ENCODE data around the gene RAB29. TPM values are rescaled to one million over a fixed set of nuclear protein-coding genes. Genes with fewer than 3 reads are reported as not detected.
"Not testable (repeated sequence)": the region's sequence is repeated elsewhere in the genome, so short reads cannot be mapped to it uniquely, and the experiment has no call there.

Gene RAB29
- total RNA-seq, result 21.1 TPM

DNA sequence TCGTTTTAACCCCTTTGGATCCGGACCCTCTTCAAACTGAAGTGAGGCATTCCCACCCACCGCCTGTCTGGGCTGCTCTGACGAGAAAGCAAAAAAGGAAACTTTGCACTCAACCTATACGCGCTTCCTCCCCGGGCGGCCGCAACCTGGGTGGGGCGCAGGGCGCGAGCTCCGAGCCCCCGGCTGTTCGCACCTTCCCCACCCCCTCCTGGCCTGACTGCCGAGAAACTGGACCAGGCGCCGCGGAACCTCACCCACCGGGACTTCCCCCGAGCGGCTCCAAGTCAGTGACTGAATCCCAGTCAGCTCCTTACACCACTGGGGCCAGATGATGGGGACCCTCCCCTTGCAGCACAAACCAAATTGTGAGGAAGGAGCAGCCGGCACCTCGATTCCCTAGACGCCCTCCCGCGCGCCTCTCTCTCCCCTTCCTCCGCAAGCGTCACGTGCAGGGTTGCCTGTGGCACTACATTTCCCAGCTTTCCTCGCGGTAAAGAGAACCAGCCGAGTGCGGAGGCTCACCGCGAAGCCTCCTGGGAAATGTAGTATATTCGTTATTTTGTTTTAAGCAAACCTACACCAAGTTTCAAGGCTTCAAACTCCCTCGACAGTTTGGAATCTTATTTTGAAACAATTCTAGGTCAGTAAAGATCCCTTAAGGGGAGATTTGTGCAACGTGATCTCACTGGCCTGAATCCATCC lies at the start of gene RAB29:
TSS of gene RAB29 (minus strand) at position 468 of the 702 bp plus-strand sequence. CDS start 526 bp downstream, outside the sequence.
- Histone ChIP-seq H3K4me1 (ENCODE audit: insufficient read depth, low read length) (peaks cover 55% of the 10 kb centered on the region), H3K27me3 (ENCODE audit: insufficient read depth, low read length) (no peaks in the 10 kb centered on the region), H3K9me3 (ENCODE audit: low read depth, low read length) (no peaks in the 10 kb centered on the region), H3K4me3 (ENCODE audit: low read length) (peak within 1 kb of the TSS; percentile 86)

- no peaks in the 10 kb centered on the region for H3K27me3 ChIP-seq (ENCODE audit: insufficient read depth, low read length)
- H3K9me3 ChIP-seq (ENCODE audit: low read depth, low read length), result no peaks in the 10 kb centered on the region
- H3K4me3 ChIP-seq (ENCODE audit: low read length), result no peak overlapping the region
- H3K4me1 ChIP-seq (ENCODE audit: insufficient read depth, low read length), result no peaks in the 10 kb centered on the region
These were observed 48.9 kb upstream of the RAB29 start for GRCh38 chr1:205824180-205824579.

DNA sequence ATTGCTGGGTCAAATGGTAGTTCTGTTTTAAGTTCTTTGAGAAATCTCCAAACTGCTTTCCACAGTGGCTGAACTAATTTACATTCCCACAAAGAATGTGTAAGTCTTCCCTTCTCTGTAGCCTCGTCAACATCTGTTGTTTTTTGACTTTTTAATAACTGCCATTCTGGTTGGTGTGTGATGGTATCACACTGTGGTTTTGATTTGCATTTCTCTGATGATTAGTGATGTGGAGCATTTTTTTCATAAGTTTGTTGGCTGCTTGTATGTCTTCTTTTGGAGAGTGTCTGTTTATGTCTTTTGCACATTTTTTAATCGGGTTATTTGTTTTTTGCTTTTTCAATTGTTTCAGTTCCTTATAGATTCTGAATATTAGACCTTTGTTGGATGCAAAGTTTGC lies 48.0 kb upstream of the RAB29 start:
- H3K9me3 ChIP-seq (ENCODE audit: low read depth, low read length); H3K4me1 ChIP-seq (ENCODE audit: insufficient read depth, low read length); H3K4me3 ChIP-seq (ENCODE audit: low read length); H3K27me3 ChIP-seq (ENCODE audit: insufficient read depth, low read length): not testable (repeated sequence)

GRCh38 chr1:205822397-205822796 lies 47.1 kb upstream of the RAB29 start:
- Histone ChIP-seq H3K27me3 (ENCODE audit: insufficient read depth, low read length) (no peaks in the 10 kb centered on the region), H3K4me3 (ENCODE audit: low read length) (no peak overlapping the region), H3K4me1 (ENCODE audit: insufficient read depth, low read length) (no peaks in the 10 kb centered on the region)

GRCh38 chr1:205817988-205818387 lies 42.7 kb upstream of the RAB29 start:
- no peaks in the 10 kb centered on the region for H3K9me3 ChIP-seq (ENCODE audit: low read depth, low read length)
- no peak overlapping the region for H3K4me3 ChIP-seq (ENCODE audit: low read length)
- peaks cover 13% of the 10 kb centered on the region for H3K27me3 ChIP-seq (ENCODE audit: insufficient read depth, low read length)
- H3K4me1 ChIP-seq (ENCODE audit: insufficient read depth, low read length), result peaks cover 9% of the 10 kb centered on the region

More at GRCh38 chr1:205822397-205822796, 47.1 kb upstream of the RAB29 start:
- no peaks in the 10 kb centered on the region for H3K9me3 ChIP-seq (ENCODE audit: low read depth, low read length)

DNA sequence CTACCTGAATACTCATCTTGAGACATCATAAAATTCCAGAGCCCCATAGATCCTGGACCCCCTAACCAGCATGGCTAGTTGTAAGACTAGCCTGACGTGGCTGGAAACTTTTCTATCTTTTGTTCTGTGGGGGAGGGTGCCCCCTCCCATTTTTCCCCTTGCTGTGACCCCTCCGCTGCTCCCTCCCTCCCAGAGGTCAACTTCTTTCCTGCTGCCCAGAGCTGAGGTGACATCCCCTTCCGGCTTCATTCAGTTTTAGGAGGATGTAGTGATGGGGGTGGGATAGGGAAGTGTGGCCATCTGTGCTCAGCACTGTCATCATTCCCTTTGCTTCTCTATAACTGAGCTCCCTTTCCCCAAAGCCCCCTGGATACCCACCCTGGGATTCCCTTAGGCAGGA lies 42.1 kb upstream of the RAB29 start:
- no peaks in the 10 kb centered on the region for H3K9me3 ChIP-seq (ENCODE audit: low read depth, low read length)
- peaks cover 13% of the 10 kb centered on the region for H3K27me3 ChIP-seq (ENCODE audit: insufficient read depth, low read length)
- H3K4me1 ChIP-seq (ENCODE audit: insufficient read depth, low read length), result peaks cover 11% of the 10 kb centered on the region
- H3K4me3 ChIP-seq (ENCODE audit: low read length), result no peak overlapping the region

DNA sequence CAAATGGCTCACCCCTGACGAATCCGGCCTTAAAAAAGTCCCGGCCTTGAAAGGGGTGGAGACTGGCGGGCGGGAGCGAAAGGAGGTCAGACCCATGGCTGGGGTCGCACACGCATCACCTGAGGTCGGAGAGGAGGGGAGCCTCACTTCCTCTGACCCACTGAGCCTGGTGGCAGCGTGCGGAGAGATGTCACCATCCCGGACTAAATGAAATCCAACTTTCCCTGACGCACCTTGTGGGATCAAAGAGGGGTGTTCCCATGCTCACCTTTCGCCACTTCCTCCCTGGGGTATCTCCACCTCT lies 38.4 kb upstream of the RAB29 start:
- Histone ChIP-seq H3K27me3 (ENCODE audit: insufficient read depth, low read length) (peaks cover 13% of the 10 kb centered on the region), H3K4me1 (ENCODE audit: insufficient read depth, low read length) (peaks cover 33% of the 10 kb centered on the region), H3K9me3 (ENCODE audit: low read depth, low read length) (no peaks in the 10 kb centered on the region), H3K4me3 (ENCODE audit: low read length) (peak overlapping the region; percentile 70)

- Histone ChIP-seq H3K9me3 (ENCODE audit: low read depth, low read length) (no peaks in the 10 kb centered on the region), H3K27me3 (ENCODE audit: insufficient read depth, low read length) (peaks cover 13% of the 10 kb centered on the region), H3K4me1 (ENCODE audit: insufficient read depth, low read length) (peaks cover 33% of the 10 kb centered on the region), H3K4me3 (ENCODE audit: low read length) (peak within 1 kb of the TSS; percentile 70)
These were observed 37.8 kb upstream of the RAB29 start, which contains the start of gene SLC41A1 for GRCh38 chr1:205812878-205813754. Gene SLC41A1 (minus strand): TSS chr1:205813198. CDS start chr1:205810441, 2,757 bp downstream.

- peak overlapping the region; percentile 70 for H3K4me3 ChIP-seq (ENCODE audit: low read length)
- H3K9me3 ChIP-seq (ENCODE audit: low read depth, low read length), result no peaks in the 10 kb centered on the region
- H3K4me1 ChIP-seq (ENCODE audit: insufficient read depth, low read length), result peaks cover 33% of the 10 kb centered on the region
- peaks cover 13% of the 10 kb centered on the region for H3K27me3 ChIP-seq (ENCODE audit: insufficient read depth, low read length)
These were observed 37.1 kb upstream of the RAB29 start for GRCh38 chr1:205812271-205812877.

DNA sequence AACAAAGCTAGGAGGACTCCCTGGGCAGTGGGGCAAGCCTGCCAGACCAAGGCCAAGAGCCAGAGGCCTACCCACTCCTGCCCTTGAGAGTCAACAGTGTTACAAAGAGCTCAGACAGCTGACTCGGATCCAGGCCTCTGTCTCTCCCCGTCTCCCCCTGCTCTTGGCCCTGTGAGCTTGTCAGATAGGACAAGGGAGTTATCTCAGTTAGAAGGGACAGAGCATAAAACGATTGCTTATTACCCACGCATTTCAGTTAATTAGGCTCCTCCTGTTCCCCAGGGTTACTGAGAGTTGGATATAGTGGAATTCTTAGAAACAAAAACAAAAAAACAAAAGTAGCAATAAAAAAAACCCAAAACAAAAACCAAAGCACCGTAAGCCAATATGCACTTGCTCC lies 36.4 kb upstream of the RAB29 start:
- peaks cover 13% of the 10 kb centered on the region for H3K27me3 ChIP-seq (ENCODE audit: insufficient read depth, low read length)
- H3K9me3 ChIP-seq (ENCODE audit: low read depth, low read length), result no peaks in the 10 kb centered on the region
- H3K4me1 ChIP-seq (ENCODE audit: insufficient read depth, low read length), result peaks cover 39% of the 10 kb centered on the region
- H3K4me3 ChIP-seq (ENCODE audit: low read length), result no peak overlapping the region

- Histone ChIP-seq H3K4me3 (ENCODE audit: low read length) (no peak overlapping the region), H3K27me3 (ENCODE audit: insufficient read depth, low read length) (peaks cover 13% of the 10 kb centered on the region), H3K9me3 (ENCODE audit: low read depth, low read length) (no peaks in the 10 kb centered on the region), H3K4me1 (ENCODE audit: insufficient read depth, low read length) (peaks cover 49% of the 10 kb centered on the region)
These were observed 35.3 kb upstream of the RAB29 start for GRCh38 chr1:205810448-205811157.

- Histone ChIP-seq H3K27me3 (ENCODE audit: insufficient read depth, low read length) (peaks cover 13% of the 10 kb centered on the region), H3K9me3 (ENCODE audit: low read depth, low read length) (no peaks in the 10 kb centered on the region), H3K4me1 (ENCODE audit: insufficient read depth, low read length) (peaks cover 56% of the 10 kb centered on the region), H3K4me3 (ENCODE audit: low read length) (no peak overlapping the region)
These were observed 34.7 kb upstream of the RAB29 start for GRCh38 chr1:205809942-205810345.

- Histone ChIP-seq H3K4me1 (ENCODE audit: insufficient read depth, low read length) (peaks cover 57% of the 10 kb centered on the region), H3K4me3 (ENCODE audit: low read length) (no peak overlapping the region), H3K9me3 (ENCODE audit: low read depth, low read length) (no peaks in the 10 kb centered on the region), H3K27me3 (ENCODE audit: insufficient read depth, low read length) (peaks cover 8% of the 10 kb centered on the region)
These were observed 34.2 kb upstream of the RAB29 start for GRCh38 chr1:205809469-205809868.

DNA sequence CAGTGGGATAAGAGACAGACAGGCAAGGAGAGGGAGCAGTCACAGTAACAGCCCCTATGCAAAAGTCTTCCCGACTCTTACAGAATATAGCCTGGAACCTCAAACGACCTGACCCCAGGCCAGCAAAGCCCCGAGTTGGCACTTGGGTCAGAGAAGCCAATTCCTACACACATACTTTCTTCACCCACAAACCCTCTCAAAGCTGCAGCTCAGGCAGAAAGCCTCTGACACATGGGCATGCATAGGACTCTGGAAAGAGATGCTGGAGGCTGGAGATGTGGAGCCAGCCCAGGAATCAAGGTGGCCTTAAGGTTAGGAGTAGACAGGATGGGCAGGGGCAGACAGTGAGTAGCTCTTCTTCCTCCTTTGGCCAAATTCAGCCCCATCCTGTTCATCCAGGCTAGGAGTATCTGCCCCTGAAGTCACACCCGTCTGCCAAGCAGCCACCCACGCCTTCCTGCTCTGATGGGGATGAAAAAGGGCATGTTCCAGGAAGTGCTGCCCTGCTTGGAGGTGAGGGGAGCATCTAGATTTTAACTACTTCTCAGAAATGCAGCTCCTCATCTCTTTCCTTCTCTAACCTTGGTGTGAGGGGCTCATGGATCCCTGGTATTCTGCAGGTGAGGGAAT lies 29.9 kb upstream of the RAB29 start:
- no peaks in the 10 kb centered on the region for H3K9me3 ChIP-seq (ENCODE audit: low read depth, low read length)
- peaks cover 33% of the 10 kb centered on the region for H3K4me1 ChIP-seq (ENCODE audit: insufficient read depth, low read length)
- no peaks in the 10 kb centered on the region for H3K27me3 ChIP-seq (ENCODE audit: insufficient read depth, low read length)
- H3K4me3 ChIP-seq (ENCODE audit: low read length), result no peak overlapping the region

Measured in mononuclear cell (primary cell).